ENCODE measurements around the gene TPD52L1.
"Not testable (repeated sequence)": the region's sequence is repeated elsewhere in the genome, so short reads cannot be mapped to it uniquely, and the experiment has no call there.

TPD52L1 gene

DNA sequence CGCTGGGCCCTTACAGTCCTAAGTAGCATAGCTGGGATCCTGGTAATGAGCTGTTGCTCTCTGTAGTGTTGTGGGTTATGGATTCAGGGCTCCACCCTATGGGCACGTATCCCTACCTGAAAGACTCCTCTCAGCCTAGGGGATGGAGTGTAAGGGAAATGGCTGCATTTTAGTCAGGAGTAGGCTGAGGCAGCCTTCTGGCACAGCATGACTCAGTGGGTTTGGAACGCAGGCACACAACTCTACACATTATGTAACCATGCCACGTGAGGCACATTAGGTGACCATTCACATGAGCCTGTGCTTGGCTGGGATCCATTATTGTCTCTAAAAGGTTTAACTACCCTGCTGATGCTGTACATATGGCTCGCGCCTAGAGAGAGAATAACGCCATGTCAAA lies 120.4 kb downstream of the TPD52L1 start:
- DNase-seq (ENCODE audit: low spot score): no peak

DNA sequence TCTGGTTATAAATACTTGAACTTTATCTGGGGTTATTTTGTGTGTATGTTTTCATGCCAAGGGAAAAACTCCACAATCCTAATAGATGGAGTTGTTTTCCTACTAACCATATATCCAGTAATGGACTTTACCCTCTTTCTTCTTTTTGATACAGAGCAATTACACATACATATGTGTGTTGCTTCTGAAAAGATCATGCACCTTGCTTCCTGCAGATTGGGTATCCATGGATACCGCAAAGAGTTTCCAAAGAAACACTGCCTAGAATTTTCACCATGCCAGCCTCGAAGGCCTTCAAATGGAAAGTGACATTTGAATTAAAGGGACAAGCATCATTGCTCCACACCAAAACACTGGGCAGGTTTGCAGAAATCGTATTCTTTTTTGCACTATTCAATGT lies 121.4 kb downstream of the TPD52L1 start:
- DNase-seq (ENCODE audit: low spot score): no peak

DNA sequence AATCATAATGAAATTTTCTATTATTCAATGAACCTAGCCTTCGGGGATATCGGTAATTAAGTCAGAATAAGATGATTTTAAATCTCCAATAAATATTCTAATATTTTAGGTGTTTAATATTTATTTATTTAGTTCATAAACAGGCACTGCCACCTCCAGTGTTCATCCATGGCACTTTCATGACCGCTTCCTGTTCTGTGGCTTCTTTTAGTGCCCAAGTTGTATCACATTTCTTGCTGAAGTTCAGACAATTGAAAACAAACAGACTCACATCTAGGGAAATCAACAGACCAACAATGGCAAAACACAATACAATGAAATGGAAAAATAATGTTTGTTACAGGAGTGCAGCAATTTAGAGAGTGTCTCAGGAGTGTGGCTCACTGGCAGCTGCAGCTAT lies 122.2 kb downstream of the TPD52L1 start:
- no peak for DNase-seq (ENCODE audit: low spot score)

- DNase-seq (ENCODE audit: low spot score): no peak
Observed at GRCh38 chr6:125277838-125278237, 124.3 kb downstream of the TPD52L1 start.

GRCh38 chr6:125279961-125280360 lies 126.4 kb downstream of the TPD52L1 start:
- no peak for DNase-seq (ENCODE audit: low spot score)

- not testable (repeated sequence) for DNase-seq (ENCODE audit: low spot score)
Observed at GRCh38 chr6:125280370-125281035, 126.9 kb downstream of the TPD52L1 start.

- DNase-seq (ENCODE audit: low spot score): not testable (repeated sequence)
Observed at GRCh38 chr6:125282470-125282869, 128.9 kb downstream of the TPD52L1 start.

GRCh38 chr6:125285353-125285752 lies 131.8 kb downstream of the TPD52L1 start:
- no peak for DNase-seq (ENCODE audit: low spot score)

- DNase-seq (ENCODE audit: low spot score): no peak
Observed at GRCh38 chr6:125285936-125286335, 132.4 kb downstream of the TPD52L1 start.

- no peak for DNase-seq (ENCODE audit: low spot score)
Observed at GRCh38 chr6:125287718-125288117, 134.1 kb downstream of the TPD52L1 start.

DNA sequence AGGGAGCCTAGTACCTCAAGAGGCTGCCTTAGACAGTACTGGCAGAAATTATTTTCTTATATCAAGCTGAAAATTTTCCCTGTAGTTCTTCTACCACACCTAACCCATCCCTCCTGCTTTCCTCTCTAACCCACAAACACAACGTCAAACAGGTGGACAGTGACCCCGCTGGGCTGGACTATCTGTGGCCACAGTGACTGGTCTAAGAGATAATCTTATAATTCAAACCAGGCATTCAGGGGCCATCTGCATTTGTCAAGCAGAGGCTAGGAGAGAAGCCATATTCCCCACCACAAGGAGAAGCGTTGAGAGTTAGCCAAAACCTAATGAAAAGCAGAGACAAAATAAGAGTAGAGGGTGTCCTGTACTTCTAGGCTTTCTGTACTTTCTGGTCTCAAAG lies 140.0 kb downstream of the TPD52L1 start:
- no peak for DNase-seq (ENCODE audit: low spot score)

DNA sequence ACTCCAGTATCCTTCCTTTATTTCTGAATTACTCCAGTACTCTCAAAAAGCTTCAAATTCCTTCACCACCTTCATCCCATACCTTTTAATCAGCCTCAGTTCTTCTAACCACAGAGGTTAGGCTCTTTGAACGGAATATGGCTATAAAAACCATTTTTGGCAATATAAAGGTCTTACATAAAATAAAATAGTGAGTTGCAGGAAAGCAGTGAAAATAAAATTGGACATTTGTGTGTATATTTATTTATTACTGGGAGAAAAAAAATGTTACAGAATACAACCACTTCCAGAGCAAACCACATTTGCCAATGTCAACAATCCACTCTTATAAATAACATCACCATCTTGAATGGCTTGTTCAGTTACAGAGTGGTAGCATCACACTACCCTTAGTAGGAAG lies 140.5 kb downstream of the TPD52L1 start:
- no peak for DNase-seq (ENCODE audit: low spot score)

- no peak for DNase-seq (ENCODE audit: low spot score)
Observed at GRCh38 chr6:125294925-125295324, 141.4 kb downstream of the TPD52L1 start.

DNA sequence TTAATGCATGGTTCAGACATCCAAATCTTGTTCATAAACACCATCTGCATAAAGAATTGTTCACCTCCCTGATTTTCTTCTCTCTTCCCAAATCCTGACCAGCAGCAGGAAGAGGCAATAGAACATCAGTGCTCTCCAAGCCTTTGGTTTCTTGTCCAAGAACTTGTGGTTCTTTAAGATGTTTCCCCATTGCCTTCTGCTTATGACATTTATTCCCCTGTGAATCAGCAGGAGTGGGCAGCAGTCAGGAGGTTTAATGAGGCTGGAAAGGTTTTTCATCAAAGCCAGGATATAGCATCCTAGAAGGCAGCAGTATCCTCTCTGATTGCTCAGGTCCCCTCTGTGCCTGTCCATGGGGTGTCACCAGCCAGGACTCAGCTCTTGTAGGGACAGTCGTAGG lies 142.9 kb downstream of the TPD52L1 start:
- no peak for DNase-seq (ENCODE audit: low spot score)

- no peak for DNase-seq (ENCODE audit: low spot score)
Observed at GRCh38 chr6:125299257-125299656, 145.7 kb downstream of the TPD52L1 start.

GRCh38 chr6:125300992-125301434 lies 147.4 kb downstream of the TPD52L1 start:
- peak; percentile 10 for DNase-seq (ENCODE audit: low spot score)

GRCh38 chr6:125301435-125302391 lies 148.1 kb downstream of the TPD52L1 start, which contains the start of gene HDDC2:
TSS of gene HDDC2 (minus strand) at chr6:125301967. CDS start at chr6:125301932, 35 bp downstream.
- DNase-seq (ENCODE audit: low spot score): peak; percentile 36

GRCh38 chr6:125302840-125303511 lies 149.4 kb downstream of the TPD52L1 start:
- DNase-seq (ENCODE audit: low spot score): no peak

DNA sequence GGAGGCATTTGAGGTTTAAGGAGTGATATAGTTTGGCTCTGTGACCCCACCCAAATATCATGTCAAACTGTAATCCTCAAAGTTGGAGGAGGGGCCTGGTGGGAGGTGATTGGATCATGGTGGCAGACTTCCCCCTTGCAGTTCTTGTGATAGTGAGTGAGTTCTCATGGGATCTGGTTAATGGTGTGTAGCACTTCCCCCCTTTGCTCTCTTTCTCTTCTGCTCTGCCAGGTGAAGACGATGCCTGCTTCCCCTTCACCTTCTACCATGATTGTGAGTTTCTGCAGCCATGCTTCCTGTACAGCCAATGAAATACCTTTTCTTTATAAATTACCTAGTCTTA lies 149.9 kb downstream of the TPD52L1 start:
- DNase-seq (ENCODE audit: low spot score): no peak

DNA sequence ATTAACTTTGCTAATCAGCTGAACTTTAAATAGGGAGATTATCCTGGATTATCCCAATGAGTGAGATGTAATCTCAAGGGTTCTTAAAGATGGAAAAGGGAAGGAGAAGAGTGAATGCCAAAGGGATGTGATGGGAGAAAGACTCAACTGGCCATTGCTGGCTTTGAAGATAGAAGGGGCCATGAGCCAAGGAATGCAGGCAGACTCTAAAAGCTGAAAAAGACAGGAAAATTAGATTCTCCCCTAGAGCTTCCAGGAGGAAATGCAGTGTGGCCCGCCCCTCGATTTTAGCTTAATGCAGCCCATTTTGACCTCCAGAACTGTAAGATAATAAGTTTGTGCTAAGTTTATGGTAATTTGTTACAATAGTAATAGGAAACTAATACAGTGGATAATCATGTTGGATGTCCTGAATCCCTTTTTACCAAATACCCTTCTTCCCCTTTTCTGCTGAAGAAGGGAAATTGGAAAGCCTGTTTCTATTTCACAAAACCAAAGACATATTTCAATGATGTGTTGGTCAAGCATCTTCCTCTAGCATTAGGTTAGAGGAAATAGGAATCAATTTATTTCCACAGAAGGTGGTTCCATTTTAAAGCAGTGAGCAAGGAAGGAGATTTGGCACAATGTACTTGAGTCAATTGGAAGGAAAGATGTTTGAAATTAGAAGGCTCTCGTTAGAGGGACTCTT lies 151.5 kb downstream of the TPD52L1 start:
- no peak for DNase-seq (ENCODE audit: low spot score)

DNA sequence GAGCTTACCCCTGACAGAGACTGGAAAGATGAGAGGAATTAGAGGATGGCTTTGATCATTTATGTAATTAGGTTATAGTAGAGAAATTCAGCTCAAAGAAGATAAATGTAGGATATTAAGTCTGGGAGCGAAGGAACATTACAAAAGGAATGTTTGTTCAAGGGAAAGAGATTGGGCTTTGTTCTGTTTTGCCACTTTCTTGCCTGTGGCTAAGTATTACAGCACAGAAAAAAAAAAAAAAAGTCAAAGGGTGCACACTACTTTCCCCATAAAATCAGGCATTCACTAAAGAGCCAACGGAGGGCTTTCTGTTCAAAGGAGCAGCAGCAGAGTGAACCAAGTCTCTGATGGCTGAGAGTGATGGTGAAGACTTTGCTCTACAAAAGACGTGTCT lies 153.2 kb downstream of the TPD52L1 start:
- no peak for DNase-seq (ENCODE audit: low spot score)
